HCT116 (cell line): Measurements from ENCODE around the gene OTUB2. TPM values are rescaled to one million over a fixed set of nuclear protein-coding genes. Genes with fewer than 3 reads are reported as not detected.

Source experiments
- ATAC-seq: fragments of 200-7000 bp; cut with Tn5 transposase; 2 replicates; pipeline ENCODE4 v1.9.1; 2020; ENCODE audit warnings: mild to moderate bottlenecking, moderate library complexity
- BruUV-seq: library from RNA; stranded (reverse); fragments of 400-500 nt; replicated peaks from 2 replicates; lab custom pipeline; 2021; lab: Mats Ljungman, UMichigan
- CTCF ChIA-PET: fragments of 300-600 bp; sonication (Branson Sonifier 250); formaldehyde crosslinking; loops from one replicate; lab custom pipeline; 2021; ENCODE audit warnings: antibody characterized with exemption; lab: Charles Lee
- POLR2A ChIA-PET: fragments of 300-600, 350-600 bp; sonication (Branson Sonifier 250); formaldehyde crosslinking; loops from one replicate; lab custom pipeline; 2021; ENCODE audit warnings: antibody characterized with exemption; lab: Charles Lee
- RAD21 ChIA-PET, 2 experiments: fragments of 300-600 bp; sonication (Branson Sonifier 250); formaldehyde crosslinking; loops; one replicate each; lab custom pipeline; 2023; ENCODE audit warnings: low total read pairs in 2 of 2; ENCODE audit not compliant: uncharacterized antibody in 2 of 2, unreplicated experiment in 2 of 2, low non-redundant PET in 1 of 2; lab: Charles Lee
- DNase-seq: peaks from one replicate; pipeline ENCODE4 v3.0.0-alpha.2; 2010; ENCODE audit warnings: low read depth, low spot score
- H2AFZ ChIP-seq: fragments of 200-600 bp; shearing (Covaris generic), sonication (generic); 2 replicates; pipeline ENCODE4 v1.6.1; 2017; ENCODE audit warnings: low read depth, mixed run types, mixed read lengths, antibody characterized with exemption, low read length; ENCODE audit not compliant: poor library complexity, severe bottlenecking
- H3K27ac ChIP-seq: 2 replicates; pipeline ENCODE4 v1.5.1; 2012; ENCODE audit warnings: low read depth, low read length
- H3K27me3 ChIP-seq: fragments of 200-600 bp; sonication (generic); 2 replicates; pipeline ENCODE4 v1.6.1; 2016; ENCODE audit warnings: mixed run types, low read length, mixed read lengths; ENCODE audit not compliant: insufficient read depth
- H3K36me3 ChIP-seq, 2 experiments: fragments of 200-500 bp in 1 of 2; fragments of 200-600 bp in 1 of 2; sonication (Bioruptor generic) in 1 of 2; sonication (generic) in 1 of 2; 2 replicates each; pipeline versions ENCODE4 v1.5.1 to v1.6.1; 2014 to 2016; ENCODE audit warnings: low read length in 2 of 2, inconsistent platforms in 1 of 2, mixed read lengths in 1 of 2, mixed run types in 1 of 2; ENCODE audit not compliant: insufficient read depth in 2 of 2, control insufficient read depth in 1 of 2
- H3K4me1 ChIP-seq, 2 experiments: fragments of 200-600 bp in 1 of 2; sonication (generic) in 1 of 2; 2 replicates each; pipeline versions ENCODE4 v1.5.1 to v1.6.1; 2012 to 2017; ENCODE audit warnings: low read length in 2 of 2, inconsistent platforms in 1 of 2, mild to moderate bottlenecking in 1 of 2, mixed read lengths in 1 of 2, mixed run types in 1 of 2, moderate library complexity in 1 of 2; ENCODE audit not compliant: insufficient read depth in 2 of 2, control insufficient read depth in 1 of 2
- H3K4me2 ChIP-seq: fragments of 200-600 bp; sonication (generic); 2 replicates; pipeline ENCODE4 v1.6.1; 2017; ENCODE audit warnings: mixed run types, low read length, mixed read lengths
- H3K4me3 ChIP-seq, 2 experiments: fragments of 200-600 bp in 1 of 2; sonication (generic) in 1 of 2; replicated peaks in 1 of 2; 2 replicates each; pipeline ENCODE4 v1.5.1; 2011 to 2016; ENCODE audit warnings: low read length in 2 of 2, control low read depth in 1 of 2, low read depth in 1 of 2, mild to moderate bottlenecking in 1 of 2, mixed read lengths in 1 of 2, mixed run types in 1 of 2
- H3K79me2 ChIP-seq: fragments of 200-600 bp; sonication (generic); 2 replicates; pipeline ENCODE4 v1.6.1; 2017; ENCODE audit warnings: mild to moderate bottlenecking, mixed run types, low read length, moderate library complexity, mixed read lengths; ENCODE audit not compliant: insufficient read depth
- H3K9ac ChIP-seq: fragments of 200-600 bp; sonication (generic); 2 replicates; pipeline ENCODE4 v1.6.1; 2016; ENCODE audit warnings: low read length, mixed read lengths
- H3K9me2 ChIP-seq: fragments of 200-600 bp; sonication (generic), shearing (Covaris generic); 2 replicates; pipeline ENCODE4 v1.6.1; 2017; ENCODE audit warnings: mixed run types, mild to moderate bottlenecking, moderate library complexity; ENCODE audit not compliant: insufficient read depth
- H3K9me3 ChIP-seq, 2 experiments: fragments of 200-500 bp in 1 of 2; fragments of 200-600 bp in 1 of 2; sonication (Bioruptor generic) in 1 of 2; sonication (generic) in 1 of 2; 2 replicates each; pipeline ENCODE4 v1.6.1; 2014 to 2017; ENCODE audit warnings: low read length in 2 of 2, mixed read lengths in 2 of 2, inconsistent platforms in 1 of 2, low read depth in 1 of 2, mild to moderate bottlenecking in 1 of 2, mixed run types in 1 of 2, moderate library complexity in 1 of 2; ENCODE audit not compliant: control insufficient read depth in 1 of 2, insufficient read depth in 1 of 2
- H4K20me1 ChIP-seq: fragments of 200-600 bp; sonication (generic), shearing (Covaris generic); 2 replicates; pipeline ENCODE4 v1.6.1; 2017; ENCODE audit warnings: mixed run types, mild to moderate bottlenecking, moderate library complexity; ENCODE audit not compliant: insufficient read depth
- EGR1 ChIP-seq: IDR thresholded peaks from 2 replicates; pipeline ENCODE4 v1.6.1; 2012; ENCODE audit warnings: low read depth
- JUND ChIP-seq: IDR thresholded peaks from 2 replicates; pipeline ENCODE4 v1.6.1; 2012
- RAD21 ChIP-seq: IDR thresholded peaks from 2 replicates; pipeline ENCODE4 v1.6.1; 2012; ENCODE audit warnings: low read depth, mild to moderate bottlenecking
- REST ChIP-seq: IDR thresholded peaks from 2 replicates; pipeline ENCODE4 v1.6.1; 2012; ENCODE audit warnings: low read depth
- SIN3A ChIP-seq: IDR thresholded peaks from 2 replicates; pipeline ENCODE4 v1.6.1; 2012; ENCODE audit warnings: low read depth
- ZFX ChIP-seq: fragments of 450-650 bp; IDR thresholded peaks from 2 replicates; pipeline ENCODE4 v1.6.1; 2017
- intact Hi-C: fragments of 100-400 bp; cut with micrococcal nuclease; formaldehyde crosslinking; loops from 2 replicates; pipeline ENCODE4 v1.10.0; 2022
- total RNA-seq: library from RNA; stranded (reverse); gene quantifications from one replicate; pipeline ENCODE4 v1.2.1, GENCODE V29; 2021; ENCODE audit not compliant: unreplicated experiment
- TF ChIP-seq, protein P1 (sequence below): IDR thresholded peaks from 2 replicates; pipeline ENCODE4 v1.6.1; 2012

The OTUB2 gene
- total RNA-seq, 1 experiment from 2014 or later, result 6.6 TPM

DNA sequence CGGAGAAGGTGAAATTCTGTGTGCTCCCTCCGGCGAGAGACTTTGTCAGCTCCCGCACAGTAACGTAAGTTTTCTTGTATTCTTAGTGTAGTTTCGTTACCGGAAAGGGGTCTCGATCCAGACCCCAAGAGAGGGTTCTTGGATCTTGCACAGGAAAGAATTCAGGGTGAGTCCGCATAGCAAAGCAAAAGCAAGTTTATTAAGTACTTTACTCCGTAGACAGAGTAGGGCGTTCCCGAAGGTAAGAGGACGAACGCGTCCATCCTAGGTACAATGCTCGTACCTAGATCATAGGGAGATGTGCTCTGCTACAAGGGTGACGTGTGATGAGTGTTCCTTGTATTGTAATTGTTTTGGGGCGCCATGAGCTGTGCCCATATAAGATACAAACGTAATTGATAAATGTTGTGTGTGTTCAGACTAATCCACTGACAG lies 55.3 kb downstream of the OTUB2 start:
- no peaks in the 10 kb centered on the region for H3K27me3 ChIP-seq
- TF ChIP-seq SIN3A (peak; percentile 10; the same call in 1 of the 2 replicates), ZFX (no peak)
- H3K36me3 ChIP-seq, result peaks cover 14 to 26% of the 10 kb centered on the region in 2 experiments
- H3K4me1 ChIP-seq, result peaks cover 9 to 16% of the 10 kb centered on the region in 2 experiments; a peak in 3 of 4 replicates
- H4K20me1 ChIP-seq, result peaks cover 5% of the 10 kb centered on the region; the same call in 1 of the 2 replicates
- peaks cover 50% of the 10 kb centered on the region for H3K79me2 ChIP-seq
- no peaks in the 10 kb centered on the region for H3K9me3 ChIP-seq
- ATAC-seq, result peak; percentile 47
- H3K27ac ChIP-seq, result peak overlapping the region; percentile 20
- RAD21 ChIA-PET, result no interaction called here
- H2AFZ ChIP-seq, result no peak overlapping the region
- H3K4me3 ChIP-seq, result peak overlapping the region; percentile 82 to 84
- peak overlapping the region; percentile 83 for H3K4me2 ChIP-seq
- CTCF ChIA-PET, result interaction anchor here (0.7 kb wide), 1 partner anchor 55 kb away, joined by 4 read pairs; no protein-coding TSS in a partner anchor
- no peak for DNase-seq
- POLR2A ChIA-PET, result interaction anchor here (0.7 to 1.3 kb wide), 3 partner anchors 10 to 50 kb away, joined by 3 to 6 read pairs (median 3); no protein-coding TSS in a partner anchor
- peak overlapping the region; percentile 94 for H3K9ac ChIP-seq
- BruUV-seq, result TSS peak; percentile 75
- intact Hi-C loops, result no loop called here
- no peaks in the 10 kb centered on the region for H3K9me2 ChIP-seq

DNA sequence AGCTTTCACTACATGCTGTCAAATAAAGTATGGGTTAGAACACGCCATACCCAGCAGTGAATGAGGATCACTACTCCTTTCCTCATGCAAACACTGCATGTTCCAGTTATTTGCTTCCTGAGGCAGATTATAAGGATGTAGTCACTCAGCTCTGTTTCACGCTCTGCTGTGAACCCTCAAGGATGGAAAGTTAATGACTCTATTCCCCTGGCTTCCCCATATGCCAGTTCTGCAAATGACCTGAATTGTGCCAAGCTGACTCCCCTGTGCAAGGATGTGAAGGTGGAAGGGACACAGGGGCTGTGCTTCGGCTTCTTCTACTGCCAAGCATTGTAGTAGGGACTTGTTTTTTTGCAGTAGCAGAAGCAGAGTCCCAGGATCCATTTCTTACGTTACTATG lies 61.8 kb downstream of the OTUB2 start:
- Histone ChIP-seq H2AFZ (no peak overlapping the region), H3K4me2 (no peak overlapping the region), H3K4me1 (peaks cover 0 to 6% of the 10 kb centered on the region in 2 experiments; a peak in 1 of 4 replicates), H3K27ac (no peak overlapping the region), H3K9ac (no peak overlapping the region), H3K9me2 (no peaks in the 10 kb centered on the region), H4K20me1 (no peaks in the 10 kb centered on the region), H3K9me3 (no peaks in the 10 kb centered on the region), H3K36me3 (no peaks in the 10 kb centered on the region), H3K27me3 (no peaks in the 10 kb centered on the region), H3K4me3 (no peak overlapping the region), H3K79me2 (no peaks in the 10 kb centered on the region)
- ChIA-PET CTCF (no interaction called here), POLR2A (no interaction called here), RAD21 (no interaction called here)
- no TSS peak for BruUV-seq
- ATAC-seq, result no peak
- DNase-seq, result no peak
- intact Hi-C loops, result no loop called here
- TF ChIP-seq, protein P1, sequence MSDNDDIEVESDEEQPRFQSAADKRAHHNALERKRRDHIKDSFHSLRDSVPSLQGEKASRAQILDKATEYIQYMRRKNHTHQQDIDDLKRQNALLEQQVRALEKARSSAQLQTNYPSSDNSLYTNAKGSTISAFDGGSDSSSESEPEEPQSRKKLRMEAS, result no peak
- no peak for TF ChIP-seq ZFX
- no peak for TF ChIP-seq EGR1
- no peak for TF ChIP-seq RAD21
- TF ChIP-seq REST, result no peak
- no peak for TF ChIP-seq JUND
